Measurements from ENCODE around the gene NAALADL1.

Gene NAALADL1

DNA sequence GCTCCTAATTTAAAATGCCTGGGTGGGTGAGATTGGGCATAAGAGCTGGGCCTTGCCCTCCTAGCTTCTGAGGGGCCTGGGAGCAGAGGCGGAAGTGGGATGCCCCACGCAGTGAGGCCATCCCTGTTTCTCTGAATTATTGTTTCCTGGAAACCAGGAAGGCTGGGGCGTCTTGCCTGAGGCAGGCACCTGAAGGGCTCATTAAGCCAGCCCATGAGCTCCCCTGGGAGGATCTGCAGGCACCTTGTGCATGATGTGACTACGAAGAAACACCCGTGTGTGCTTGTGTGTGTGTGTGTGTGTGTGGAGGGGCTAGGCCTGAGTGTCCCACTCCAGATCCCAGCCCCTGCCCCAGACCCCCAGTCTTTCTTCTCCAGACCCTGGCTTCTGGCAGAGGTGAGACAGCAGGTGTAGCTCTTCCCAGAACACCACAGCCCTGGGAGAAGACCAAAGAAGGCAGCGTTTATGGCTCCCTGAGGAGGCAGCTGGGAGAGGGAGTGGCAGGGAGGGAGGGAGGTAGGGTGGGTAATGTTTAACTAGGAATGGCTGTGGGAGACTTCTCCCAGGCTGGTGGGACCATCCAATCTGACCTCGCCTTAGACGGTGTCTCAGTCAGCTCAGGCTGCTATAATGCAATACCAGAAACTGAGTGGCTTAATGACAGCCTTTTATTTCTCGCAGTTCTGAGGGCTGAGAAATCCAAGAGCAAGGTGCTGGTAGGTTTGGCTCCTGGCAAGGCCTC lies 59.5 kb downstream of the NAALADL1 start:
- DNase-seq (ENCODE audit: low spot score), result no peak
- TF ChIP-seq CTCF (IDR thresholded peaks at IDR 0.05; ENCODE audit: extremely low read depth, missing control alignments), result no peak

- no peak for TF ChIP-seq CTCF (IDR thresholded peaks at IDR 0.05; ENCODE audit: extremely low read depth, missing control alignments)
- no peak for DNase-seq (ENCODE audit: low spot score)
Observed at GRCh38 chr11:64998141-64998540, 60.2 kb downstream of the NAALADL1 start.

GRCh38 chr11:64996710-64997380 lies 61.5 kb downstream of the NAALADL1 start, which contains the start of gene BATF2:
TSS of gene BATF2 (minus strand) at chr11:64996971. CDS start at chr11:64996914, 57 bp downstream.
- DNase-seq (ENCODE audit: low spot score), result peak; percentile 53
- no peak for TF ChIP-seq CTCF (IDR thresholded peaks at IDR 0.05; ENCODE audit: extremely low read depth, missing control alignments)

DNA sequence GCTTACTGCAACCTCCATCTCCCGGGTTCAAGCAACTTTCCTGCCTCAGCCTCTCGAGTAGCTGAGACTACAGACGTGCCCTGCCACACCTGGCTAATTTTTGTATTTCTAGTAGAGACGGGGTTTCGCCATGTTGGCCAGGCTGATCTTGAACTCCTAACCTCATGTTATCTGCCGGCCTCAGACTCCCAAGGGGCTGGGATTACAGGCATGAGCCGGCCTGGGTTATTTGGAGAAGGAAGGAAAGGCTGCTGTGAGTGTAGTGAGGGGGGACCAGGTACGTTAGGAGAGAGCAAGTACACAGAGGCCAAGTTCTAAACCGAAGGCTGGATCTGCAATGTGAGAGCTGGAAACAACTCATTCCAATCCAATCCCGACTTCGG lies 62.0 kb downstream of the NAALADL1 start:
- TF ChIP-seq CTCF (IDR thresholded peaks at IDR 0.05; ENCODE audit: extremely low read depth, missing control alignments), result no peak

More for the DNA sequence above, 62.0 kb downstream of the NAALADL1 start:
- DNase-seq (ENCODE audit: low spot score), result no peak

Data from GM20000 (cell line).